Suppressor macrophage treated with lipopolysaccharide for 4 hours (primary cell): ENCODE results near the gene ELP4.
"Not testable (repeated sequence)": the region's sequence is repeated elsewhere in the genome, so short reads cannot be mapped to it uniquely, and the experiment has no call there.

Experiments
- DNase-seq: peaks from one replicate; pipeline ENCODE4 v3.0.0-alpha.2; 2020

Gene ELP4

GRCh38 chr11:31712851-31713250 lies 203.3 kb downstream of the ELP4 start:
- no peak for DNase-seq

GRCh38 chr11:31714840-31715239 lies 205.3 kb downstream of the ELP4 start:
- DNase-seq, result no peak

DNA sequence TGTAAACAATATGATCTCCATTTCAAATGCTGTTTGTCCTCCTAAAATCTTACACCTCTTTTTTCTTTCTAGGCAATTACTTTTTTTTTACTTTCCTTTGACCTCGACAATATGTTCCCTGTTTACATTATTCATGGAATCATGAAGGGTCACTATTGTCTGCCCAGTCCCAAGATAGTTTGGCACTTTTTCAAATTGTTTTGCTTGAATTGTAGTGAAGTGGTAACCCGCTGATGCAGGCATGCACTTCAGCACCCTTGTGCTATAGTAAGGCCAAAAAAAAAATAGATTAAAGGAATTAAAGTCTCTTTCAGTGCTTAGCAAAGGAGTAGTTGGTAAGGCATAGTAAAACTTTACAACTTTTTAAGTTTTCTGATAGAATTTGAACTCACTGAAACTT lies 210.7 kb downstream of the ELP4 start:
- no peak for DNase-seq

DNA sequence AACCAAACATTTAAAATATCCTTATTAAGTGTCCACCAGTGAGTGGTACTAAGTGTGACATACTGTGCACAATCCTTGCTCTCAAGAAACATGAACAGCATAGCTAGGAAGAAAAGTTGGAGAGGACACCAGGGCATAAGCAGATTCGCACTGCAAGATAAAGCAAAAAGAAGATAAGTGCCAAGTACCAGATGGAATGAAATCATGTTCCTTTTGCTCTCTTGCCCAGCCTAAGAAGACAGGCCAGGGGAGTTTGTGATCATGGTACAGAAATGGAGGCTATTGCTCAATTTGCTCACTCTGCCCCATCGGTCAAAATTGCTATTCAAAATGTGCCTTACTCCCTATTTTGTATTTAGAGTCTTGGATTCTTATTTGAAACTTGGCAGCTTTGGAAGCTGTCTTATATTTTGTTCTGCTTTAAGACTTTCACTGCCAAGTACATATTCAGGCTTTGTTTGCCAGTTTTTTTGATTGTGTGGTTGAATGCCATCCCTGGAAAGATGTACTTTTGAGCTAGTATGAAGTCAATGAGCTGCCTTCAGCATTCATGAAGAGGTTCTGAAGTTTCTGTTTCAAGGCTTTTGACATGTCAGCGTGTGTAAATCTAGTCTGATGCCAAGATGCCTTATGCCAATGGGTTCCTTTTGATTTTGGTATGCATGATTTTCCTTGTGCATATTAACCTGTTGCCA lies 211.3 kb downstream of the ELP4 start:
- no peak for DNase-seq

DNA sequence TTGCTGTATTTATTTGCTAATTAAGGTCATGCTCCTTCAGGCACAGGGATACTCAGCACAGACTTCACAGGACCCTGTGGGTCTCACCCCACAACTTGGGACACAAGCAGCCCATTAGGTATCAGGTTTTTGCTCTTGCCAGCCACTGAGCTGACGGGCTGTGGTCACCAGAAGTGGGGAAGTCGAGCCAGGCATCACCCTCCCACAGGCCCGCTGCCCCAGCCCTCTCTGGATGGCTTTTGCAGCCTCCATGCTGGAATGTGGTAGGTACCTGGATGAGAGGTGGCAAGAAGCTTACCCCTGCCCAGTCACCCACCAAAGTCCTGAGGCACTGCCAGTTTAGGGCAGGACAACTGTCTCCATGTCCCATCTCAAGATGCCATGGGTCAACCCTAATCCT lies 213.2 kb downstream of the ELP4 start:
- DNase-seq, result no peak

- no peak for DNase-seq
Observed at GRCh38 chr11:31725176-31725575, 215.6 kb downstream of the ELP4 start.

DNA sequence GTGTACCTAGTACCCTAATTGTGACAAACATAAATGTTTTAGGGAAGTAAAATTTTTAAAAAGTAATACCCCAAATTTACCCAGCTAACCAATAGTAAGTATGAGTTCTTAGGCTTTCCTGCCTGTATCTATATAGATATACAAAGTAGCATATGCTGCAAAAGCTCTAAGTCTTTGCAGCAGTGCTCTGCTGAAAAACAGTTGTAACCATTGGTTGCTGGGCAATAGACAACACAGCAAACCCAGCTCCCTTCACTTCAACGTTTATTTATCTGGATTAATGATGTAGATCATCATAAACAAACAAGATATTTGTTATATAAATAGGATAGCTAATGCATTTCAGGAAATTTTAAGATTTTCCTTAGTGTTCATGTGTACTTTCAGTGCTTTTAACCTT lies 218.9 kb downstream of the ELP4 start:
- DNase-seq, result no peak

DNA sequence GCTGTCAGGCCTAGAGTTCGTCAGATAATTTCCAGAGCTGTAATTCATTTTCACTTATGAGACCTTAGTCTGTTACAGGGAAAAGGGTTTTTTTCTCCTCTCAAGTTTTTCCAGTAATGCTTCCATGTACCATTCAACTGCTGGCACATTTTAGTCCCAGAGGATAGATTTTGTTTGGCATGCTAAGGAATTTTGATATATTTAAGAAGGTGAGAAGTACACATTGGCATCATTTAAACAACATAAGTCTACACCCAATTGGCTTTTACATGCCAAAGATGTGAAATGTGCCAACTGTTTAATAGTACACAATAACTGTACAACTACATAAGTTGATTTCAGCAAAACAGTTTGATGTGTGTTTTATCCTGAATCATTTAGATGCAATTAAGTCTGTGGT lies 230.6 kb downstream of the ELP4 start:
- DNase-seq, result no peak

DNA sequence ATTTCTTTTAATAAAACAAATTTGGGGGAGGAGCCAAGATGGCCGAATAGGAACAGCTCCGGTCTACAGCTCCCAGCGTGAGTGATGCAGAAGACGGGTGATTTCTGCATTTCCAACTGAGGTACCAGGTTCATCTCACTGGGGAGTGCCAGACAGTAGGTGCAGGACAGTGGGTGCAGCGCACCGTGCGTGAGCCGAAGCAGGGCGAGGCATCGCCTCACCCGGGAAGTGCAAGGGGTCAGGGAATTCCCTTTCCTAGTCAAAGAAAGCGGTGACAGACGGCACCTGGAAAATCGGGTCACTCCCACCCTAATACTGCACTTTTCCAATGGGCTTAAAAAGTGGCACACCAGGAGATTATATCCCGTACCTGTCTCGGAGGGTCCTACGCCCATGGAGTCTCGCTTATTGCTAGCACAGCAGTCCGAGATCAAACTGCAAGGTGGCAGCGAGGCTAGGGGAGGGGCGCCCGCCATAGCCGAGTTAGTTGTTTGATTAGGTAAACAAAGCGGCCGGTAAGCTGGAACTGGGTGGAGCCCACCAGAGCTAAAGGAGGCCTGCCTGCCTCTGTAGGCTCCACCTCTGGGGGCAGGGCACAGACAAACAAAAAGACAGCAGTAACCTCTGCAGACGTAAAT lies 231.3 kb downstream of the ELP4 start:
- DNase-seq, result not testable (repeated sequence)

DNA sequence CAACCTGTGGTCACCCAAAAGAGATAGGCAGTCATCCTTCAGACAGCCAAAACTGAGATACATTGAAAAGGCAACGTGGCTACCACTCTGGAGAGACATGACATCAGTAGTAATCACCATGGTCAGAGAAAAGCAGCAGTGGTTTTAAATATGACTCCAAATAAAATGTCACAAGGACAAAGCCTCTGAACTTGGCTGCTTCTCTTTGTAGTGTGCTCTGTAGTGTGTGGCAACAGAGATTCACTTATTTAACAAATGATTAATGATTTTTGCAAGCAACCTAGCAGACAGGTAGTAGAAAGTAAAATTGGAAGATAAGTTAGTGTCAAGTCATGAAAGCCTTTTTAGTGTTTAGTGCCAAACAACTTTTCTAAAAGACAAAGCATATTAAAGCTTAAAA lies 238.0 kb downstream of the ELP4 start:
- no peak for DNase-seq

DNA sequence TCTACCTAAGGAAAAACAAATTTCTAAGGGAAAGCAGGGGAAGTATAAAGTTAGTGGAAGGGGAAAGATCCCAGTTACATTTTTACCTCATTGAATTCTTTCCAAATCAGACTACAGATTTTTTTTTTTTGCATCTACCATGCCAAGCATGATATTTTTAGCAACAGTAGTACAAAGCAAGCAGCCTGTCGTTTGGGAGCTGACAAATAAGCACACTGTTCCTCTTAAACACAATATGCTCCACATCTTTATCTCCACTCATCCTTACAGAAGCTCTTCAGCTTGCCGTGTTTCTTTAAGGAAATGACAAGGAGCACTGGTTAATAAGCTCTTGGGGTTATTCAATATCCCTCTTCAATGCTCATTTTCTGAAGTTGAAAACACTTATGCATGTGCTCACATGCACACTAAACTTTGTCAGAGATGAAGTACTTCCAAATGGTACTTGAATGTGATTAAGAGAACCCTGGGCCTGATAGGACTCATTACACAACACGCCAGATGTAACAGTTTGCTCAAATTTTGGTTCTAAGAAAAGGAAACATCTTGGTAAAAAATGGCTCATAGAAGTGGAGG lies 247.8 kb downstream of the ELP4 start:
- DNase-seq, result no peak

- no peak for DNase-seq
Observed at GRCh38 chr11:31761636-31762035, 252.1 kb downstream of the ELP4 start.

- no peak for DNase-seq
Observed at GRCh38 chr11:31763296-31763695, 253.7 kb downstream of the ELP4 start.

DNA sequence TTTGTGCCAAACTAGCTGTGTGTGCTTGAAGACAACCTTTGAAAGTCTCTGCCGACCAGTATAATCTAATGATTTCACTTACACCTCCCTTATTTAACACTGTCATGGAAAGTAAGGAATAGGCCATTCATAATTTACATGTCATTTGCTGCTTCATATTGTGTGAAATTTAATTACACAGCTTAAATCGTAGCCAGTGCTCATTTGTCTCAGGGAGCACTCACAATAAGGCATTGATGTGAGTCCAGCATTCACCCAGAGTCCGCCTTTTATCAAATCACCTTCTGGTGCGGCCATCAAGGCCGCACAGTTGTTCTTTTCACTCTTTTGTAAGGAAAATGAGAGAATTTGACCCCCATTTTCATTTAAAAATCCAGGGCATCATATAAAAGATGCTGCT lies 254.7 kb downstream of the ELP4 start:
- DNase-seq, result no peak

DNA sequence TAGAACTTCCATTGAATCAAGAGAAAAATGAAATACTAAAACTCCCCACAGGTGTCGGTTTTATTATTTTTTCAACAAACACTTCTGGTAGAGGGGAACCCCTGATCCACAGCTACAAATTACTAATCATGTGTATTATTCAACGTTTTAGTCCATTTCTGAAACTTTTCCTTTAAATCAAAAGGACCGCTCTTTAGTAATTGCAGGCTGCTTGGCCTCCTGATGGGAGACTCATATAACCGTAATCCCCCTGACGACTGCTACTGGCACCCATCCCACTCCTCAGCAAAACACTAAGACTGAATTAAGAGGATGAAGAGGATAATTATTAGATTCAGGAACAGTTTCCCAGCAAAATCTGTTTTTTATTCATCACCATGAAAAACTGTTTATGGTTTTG lies 255.2 kb downstream of the ELP4 start:
- DNase-seq, result no peak

DNA sequence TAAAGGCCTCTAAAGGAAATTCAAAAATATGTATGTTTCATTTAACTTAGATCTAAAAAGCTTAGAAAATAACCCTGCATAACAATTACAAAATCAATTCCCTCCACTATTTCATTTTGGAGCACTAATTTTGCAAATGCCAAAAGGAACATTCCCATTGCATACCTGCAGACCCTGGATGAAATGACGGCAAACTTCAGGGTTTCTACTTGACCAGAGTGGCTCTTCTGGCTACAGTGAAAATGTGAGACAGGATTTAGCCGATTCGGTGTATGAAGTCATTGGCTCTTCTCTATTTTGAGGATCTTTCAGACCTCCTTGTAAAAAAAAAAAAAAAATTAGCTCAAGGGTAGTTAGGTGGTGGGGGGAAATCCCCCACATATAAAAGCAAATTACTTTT lies 257.5 kb downstream of the ELP4 start:
- DNase-seq, result no peak

DNA sequence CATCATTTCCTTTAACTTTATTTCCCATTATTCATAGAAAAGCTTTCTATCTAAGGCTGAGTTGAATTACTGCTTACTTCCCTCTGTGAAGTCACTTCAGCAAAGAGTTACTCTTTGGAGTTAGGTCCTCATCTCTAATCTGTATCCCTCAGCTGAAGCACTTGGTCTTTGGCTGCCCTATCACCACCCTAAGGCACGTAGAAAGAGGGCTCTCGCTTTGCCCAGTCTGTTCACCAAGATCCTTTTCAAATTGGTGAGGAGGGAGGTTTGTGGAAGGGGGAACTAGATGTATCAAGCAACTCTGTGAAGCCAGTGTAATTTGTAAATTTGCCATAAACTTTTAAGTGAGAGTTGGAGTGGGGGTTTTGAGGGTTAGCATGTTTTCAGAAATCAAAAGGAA lies 258.1 kb downstream of the ELP4 start:
- DNase-seq, result no peak

GRCh38 chr11:31768749-31769640 lies 259.4 kb downstream of the ELP4 start:
- no peak for DNase-seq

- DNase-seq, result no peak
Observed at GRCh38 chr11:31770011-31770700, 260.6 kb downstream of the ELP4 start.

DNA sequence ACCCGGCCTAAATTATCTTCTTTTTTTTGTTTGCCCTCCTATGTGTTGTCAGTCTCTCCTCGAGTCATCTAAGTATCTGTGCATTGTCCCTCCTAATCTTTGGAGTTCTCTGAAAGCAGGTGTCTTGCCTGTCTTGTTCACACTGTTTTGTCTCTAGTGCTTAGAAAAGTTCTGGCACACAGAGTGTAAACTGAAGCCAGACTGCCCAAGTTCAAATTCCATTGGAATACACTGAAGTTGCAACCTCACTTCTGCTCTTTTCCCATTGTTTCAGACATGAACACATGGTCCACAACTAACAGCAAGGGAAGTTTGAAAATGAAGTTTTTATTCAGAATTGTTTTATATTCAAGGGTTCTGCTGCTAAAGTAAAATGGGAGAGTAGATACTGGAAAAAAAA lies 262.8 kb downstream of the ELP4 start:
- DNase-seq, result no peak

DNA sequence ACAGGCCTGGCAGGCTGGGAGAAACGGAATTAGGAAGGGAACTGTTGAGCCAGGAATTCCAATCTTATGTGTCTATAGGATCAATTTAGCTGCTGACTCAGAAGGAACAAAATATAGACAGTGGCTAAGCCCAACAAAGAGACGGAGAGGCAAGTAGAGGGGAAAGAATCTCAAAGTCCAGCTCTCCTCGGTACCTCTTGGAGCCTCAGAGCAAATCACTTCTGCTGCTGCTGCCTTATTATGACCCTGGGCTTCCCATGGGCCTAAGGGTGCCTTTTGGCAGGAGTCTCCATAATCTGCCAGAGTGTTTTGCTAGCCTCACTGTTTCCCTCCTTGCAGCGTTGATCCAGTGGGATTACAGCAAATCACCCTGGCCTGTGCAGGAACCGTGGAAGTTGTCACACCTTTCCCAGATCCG lies 269.8 kb downstream of the ELP4 start:
- no peak for DNase-seq

DNA sequence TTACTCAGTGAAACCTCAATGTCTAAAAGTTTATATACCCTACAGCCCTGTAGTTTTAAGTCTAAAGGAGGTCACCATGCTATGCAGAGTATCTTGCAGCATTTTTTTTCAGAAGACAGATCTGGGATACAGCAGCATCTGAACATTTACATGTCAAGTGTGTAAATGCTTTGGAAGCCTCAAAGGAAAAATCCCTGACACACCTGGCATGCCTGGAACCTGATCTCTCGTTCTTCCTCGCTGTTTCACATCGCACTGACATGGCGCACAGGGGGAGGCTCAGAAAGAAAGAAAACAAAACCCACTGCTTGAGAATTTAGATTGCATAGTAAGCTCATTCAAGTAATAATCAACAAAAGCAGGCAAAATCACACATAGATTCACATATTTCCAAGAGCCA lies 270.5 kb downstream of the ELP4 start:
- DNase-seq, result no peak

GRCh38 chr11:31780480-31780971 lies 271.0 kb downstream of the ELP4 start:
- no peak for DNase-seq
